ENCODE data around the gene CA12.
"Not testable (repeated sequence)": the region's sequence is repeated elsewhere in the genome, so short reads cannot be mapped to it uniquely, and the experiment has no call there.

The CA12 gene

GRCh38 chr15:63334821-63335220 is 46.8 kb downstream of the CA12 start:
- DNase-seq = no peak

GRCh38 chr15:63332367-63333124 is 49.1 kb downstream of the CA12 start:
- DNase-seq = no peak

GRCh38 chr15:63331456-63331855 is 50.2 kb downstream of the CA12 start:
- no peak for DNase-seq

- DNase-seq = no peak
Measured at GRCh38 chr15:63330926-63331325, 50.7 kb downstream of the CA12 start.

- no peak for DNase-seq
Measured at GRCh38 chr15:63329567-63330350, 51.9 kb downstream of the CA12 start.

- DNase-seq = no peak
Measured at GRCh38 chr15:63327648-63328421, 53.8 kb downstream of the CA12 start.

- no peak for DNase-seq
Measured at GRCh38 chr15:63324770-63325169, 56.9 kb downstream of the CA12 start.

- no peak for DNase-seq
Measured at GRCh38 chr15:63323798-63324563, 57.7 kb downstream of the CA12 start.

GRCh38 chr15:63322541-63322940 is 59.1 kb downstream of the CA12 start:
- no peak for DNase-seq

GRCh38 chr15:63321462-63321861 is 60.2 kb downstream of the CA12 start:
- DNase-seq = no peak

GRCh38 chr15:63320981-63321380 is 60.7 kb downstream of the CA12 start:
- not testable (repeated sequence) for DNase-seq

GRCh38 chr15:63320446-63320845 is 61.2 kb downstream of the CA12 start:
- not testable (repeated sequence) for DNase-seq

GRCh38 chr15:63319065-63319464 is 62.6 kb downstream of the CA12 start:
- no peak for DNase-seq

GRCh38 chr15:63318344-63318743 is 63.3 kb downstream of the CA12 start:
- no peak for DNase-seq

GRCh38 chr15:63314409-63314808 is 67.2 kb downstream of the CA12 start:
- DNase-seq = no peak

GRCh38 chr15:63313825-63314224 is 67.8 kb downstream of the CA12 start:
- DNase-seq = no peak

- no peak for DNase-seq
Measured at GRCh38 chr15:63312286-63312685, 69.4 kb downstream of the CA12 start.

- no peak for DNase-seq
Measured at GRCh38 chr15:63310646-63311045, 71.0 kb downstream of the CA12 start.

GRCh38 chr15:63308947-63309346 is 72.7 kb downstream of the CA12 start:
- no peak for DNase-seq

- no peak for DNase-seq
Measured at GRCh38 chr15:63308491-63308890, 73.2 kb downstream of the CA12 start.

- no peak for DNase-seq
Measured at GRCh38 chr15:63306492-63307073, 75.1 kb downstream of the CA12 start.

- DNase-seq = no peak
Measured at GRCh38 chr15:63305260-63305659, 76.4 kb downstream of the CA12 start.

Data from Kasumi-1 (cell line).